ENCODE measurements around the gene CDKN1A.
"Not testable (repeated sequence)": the region's sequence is repeated elsewhere in the genome, so short reads cannot be mapped to it uniquely, and the experiment has no call there.

DNA sequence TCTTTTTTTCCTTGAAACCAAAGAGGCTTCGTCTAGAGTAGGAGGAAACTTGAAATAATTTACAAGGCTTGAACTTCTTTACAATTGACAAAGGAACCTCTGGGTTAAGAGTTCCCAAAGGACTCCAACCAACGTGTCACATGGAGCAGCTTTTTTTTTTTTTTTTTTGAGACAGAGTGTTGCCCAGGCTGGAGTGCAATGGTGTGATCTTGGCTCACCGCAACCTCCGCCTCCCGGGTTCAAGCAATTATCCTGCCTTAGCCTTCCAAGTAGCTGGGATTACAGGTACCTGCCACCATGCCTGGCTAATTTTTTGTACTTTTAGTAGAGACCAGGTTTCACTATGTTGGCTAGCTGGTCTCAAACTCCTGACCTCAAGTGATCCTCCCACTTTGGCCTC, 24.0 kb upstream of the CDKN1A start:
- TF ChIP-seq, protein P1, sequence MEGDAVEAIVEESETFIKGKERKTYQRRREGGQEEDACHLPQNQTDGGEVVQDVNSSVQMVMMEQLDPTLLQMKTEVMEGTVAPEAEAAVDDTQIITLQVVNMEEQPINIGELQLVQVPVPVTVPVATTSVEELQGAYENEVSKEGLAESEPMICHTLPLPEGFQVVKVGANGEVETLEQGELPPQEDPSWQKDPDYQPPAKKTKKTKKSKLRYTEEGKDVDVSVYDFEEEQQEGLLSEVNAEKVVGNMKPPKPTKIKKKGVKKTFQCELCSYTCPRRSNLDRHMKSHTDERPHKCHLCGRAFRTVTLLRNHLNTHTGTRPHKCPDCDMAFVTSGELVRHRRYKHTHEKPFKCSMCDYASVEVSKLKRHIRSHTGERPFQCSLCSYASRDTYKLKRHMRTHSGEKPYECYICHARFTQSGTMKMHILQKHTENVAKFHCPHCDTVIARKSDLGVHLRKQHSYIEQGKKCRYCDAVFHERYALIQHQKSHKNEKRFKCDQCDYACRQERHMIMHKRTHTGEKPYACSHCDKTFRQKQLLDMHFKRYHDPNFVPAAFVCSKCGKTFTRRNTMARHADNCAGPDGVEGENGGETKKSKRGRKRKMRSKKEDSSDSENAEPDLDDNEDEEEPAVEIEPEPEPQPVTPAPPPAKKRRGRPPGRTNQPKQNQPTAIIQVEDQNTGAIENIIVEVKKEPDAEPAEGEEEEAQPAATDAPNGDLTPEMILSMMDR (IDR thresholded peaks at IDR 0.05): not testable (repeated sequence)
- TF ChIP-seq POLR2A (IDR thresholded peaks at IDR 0.05): not testable (repeated sequence)

Data from lower leg skin (tissue), 3 donors.